Tibial nerve (tissue), 4 donors: Measurements from ENCODE around the gene ARHGEF11. TPM values are rescaled to one million over a fixed set of nuclear protein-coding genes. Genes with fewer than 3 reads are reported as not detected.

ENCODE experiments used
- DNase-seq, 2 donors: peaks; one replicate each; pipeline ENCODE4 v3.0.0-alpha.2; 2019; ENCODE audit warnings: low spot score in 2 of 2
- H3K27ac ChIP-seq, 4 donors: fragments of 200-600 bp; sonication (generic) in 3 of 4; one replicate each; pipeline ENCODE4 v1.5.1; 2017 to 2019; ENCODE audit warnings: mild to moderate bottlenecking in 1 of 4
- H3K27me3 ChIP-seq, 2 donors: fragments of 200-600 bp; sonication (generic) in 1 of 2; one replicate each; pipeline versions ENCODE4 v1.5.1 to v1.6.0; 2017 to 2019
- H3K36me3 ChIP-seq, 3 donors: fragments of 200-600 bp; sonication (generic); one replicate each; pipeline ENCODE4 v1.5.1; 2018 to 2019
- H3K4me1 ChIP-seq, 4 donors: fragments of 200-600 bp; sonication (generic) in 3 of 4; one replicate each; pipeline ENCODE4 v1.5.1; 2017 to 2019
- H3K4me3 ChIP-seq, 4 donors: fragments of 200-600 bp; sonication (generic) in 3 of 4; one replicate each; pipeline ENCODE4 v1.5.1; 2017 to 2019; ENCODE audit warnings: mild to moderate bottlenecking in 1 of 4, moderate library complexity in 1 of 4
- H3K9me3 ChIP-seq, 4 donors: fragments of 200-600 bp; sonication (generic) in 3 of 4; one replicate each; pipeline ENCODE4 v1.5.1; 2017 to 2019
- CTCF ChIP-seq, 5 experiments: fragments of 200-600 bp in 3 of 5; fragments of 450-650 bp in 2 of 5; sonication (generic) in 3 of 5; IDR thresholded peaks; one replicate each; pipeline ENCODE4 v1.5.1; 2016 to 2019; ENCODE audit warnings: antibody characterized with exemption in 5 of 5, mild to moderate bottlenecking in 3 of 5, moderate library complexity in 2 of 5
- EP300 ChIP-seq, 2 donors: sonication (generic); formaldehyde crosslinking; IDR thresholded peaks; one replicate each; pipeline ENCODE4 v1.6.1; 2017; ENCODE audit warnings: antibody characterized with exemption in 2 of 2, mild to moderate bottlenecking in 1 of 2
- POLR2A ChIP-seq, 2 donors: fragments of 450-650 bp; IDR thresholded peaks; one replicate each; pipeline ENCODE4 v1.6.1; 2017; ENCODE audit warnings: antibody characterized with exemption in 2 of 2, mild to moderate bottlenecking in 2 of 2, moderate library complexity in 2 of 2
- WGBS, 2 donors: methylation state at CpG; one replicate each; pipeline ENCODE4 v1.1.5; 2018; 5-methylcytosine and 5-hydroxymethylcytosine counted together
- total RNA-seq, 4 donors: library from RNA; depleted of rRNA; stranded (reverse); fragments of >200 nt; gene quantifications; one replicate each; pipeline ENCODE4 v1.1.0, GENCODE V29; 2016

ARHGEF11 gene
- total RNA-seq, 4 donors from 2014 or later = 41.3 to 58.4 (median 46.8) TPM

GRCh38 chr1:156993426-156994147 lies 52.0 kb downstream of the ARHGEF11 start:
- H3K4me3 ChIP-seq = no peak overlapping the region
- no peak overlapping the region for H3K27ac ChIP-seq
- no peaks in the 10 kb centered on the region for H3K9me3 ChIP-seq
- peaks cover 0 to 9% (median 0%) of the 10 kb centered on the region in 3 donors for H3K36me3 ChIP-seq
- DNase-seq = no peak
- TF ChIP-seq POLR2A (IDR thresholded peaks at IDR 0.05) (no peak), CTCF (IDR thresholded peaks at IDR 0.05) (no peak), EP300 (IDR thresholded peaks at IDR 0.05) (no peak)
- H3K4me1 ChIP-seq = no peaks in the 10 kb centered on the region
- 78 to 83% methylated on average over 6 of the region's 6 CpGs for WGBS, 2 donors
- no peaks in the 10 kb centered on the region for H3K27me3 ChIP-seq

- 91 to 95% methylated on average over 7 of the region's 7 CpGs for WGBS, 2 donors
- Histone ChIP-seq H3K27ac (no peak overlapping the region), H3K4me3 (no peak overlapping the region), H3K36me3 (peaks cover 0 to 9% (median 0%) of the 10 kb centered on the region in 3 donors), H3K9me3 (no peaks in the 10 kb centered on the region), H3K4me1 (no peaks in the 10 kb centered on the region), H3K27me3 (no peaks in the 10 kb centered on the region)
- TF ChIP-seq EP300 (IDR thresholded peaks at IDR 0.05) (no peak), CTCF (IDR thresholded peaks at IDR 0.05) (no peak), POLR2A (IDR thresholded peaks at IDR 0.05) (no peak)
- no peak for DNase-seq
Observed at GRCh38 chr1:156992215-156992614, 53.3 kb downstream of the ARHGEF11 start.

- H3K4me3 ChIP-seq = no peak overlapping the region
- DNase-seq = no peak
- 81 to 82% methylated on average over 6 of the region's 6 CpGs for WGBS, 2 donors
- TF ChIP-seq POLR2A (IDR thresholded peaks at IDR 0.05) = no peak
- no peak for TF ChIP-seq EP300 (IDR thresholded peaks at IDR 0.05)
- no peak for TF ChIP-seq CTCF (IDR thresholded peaks at IDR 0.05)
- H3K27me3 ChIP-seq = no peaks in the 10 kb centered on the region
- no peak overlapping the region for H3K27ac ChIP-seq
- H3K4me1 ChIP-seq = no peaks in the 10 kb centered on the region
- no peaks in the 10 kb centered on the region for H3K9me3 ChIP-seq
- H3K36me3 ChIP-seq = peaks cover 0 to 43% (median 0%) of the 10 kb centered on the region in 3 donors
Observed at GRCh38 chr1:156987715-156988114, 57.8 kb downstream of the ARHGEF11 start.

- Histone ChIP-seq H3K4me1 (no peaks in the 10 kb centered on the region), H3K36me3 (peaks cover 0 to 93% (median 4%) of the 10 kb centered on the region in 3 donors), H3K4me3 (no peak overlapping the region), H3K27ac (no peak overlapping the region), H3K9me3 (no peaks in the 10 kb centered on the region), H3K27me3 (no peaks in the 10 kb centered on the region)
- no peak for TF ChIP-seq EP300 (IDR thresholded peaks at IDR 0.05)
- TF ChIP-seq POLR2A (IDR thresholded peaks at IDR 0.05) = no peak
- TF ChIP-seq CTCF (IDR thresholded peaks at IDR 0.05) = no peak
- no peak for DNase-seq
- 27 to 40% methylated on average over 4 of the region's 4 CpGs for whole genome bisulfite sequencing, 2 donors
Observed at GRCh38 chr1:156980551-156980950, 65.0 kb downstream of the ARHGEF11 start.

- WGBS, 2 donors = 68 to 72% methylated on average over 2 of the region's 2 CpGs
- peaks cover 0 to 98% (median 9%) of the 10 kb centered on the region in 3 donors for H3K36me3 ChIP-seq
- no peak for DNase-seq
Observed at GRCh38 chr1:156975084-156975483, 70.5 kb downstream of the ARHGEF11 start.

More at GRCh38 chr1:156975084-156975483, 70.5 kb downstream of the ARHGEF11 start:
- no peak overlapping the region for H3K4me3 ChIP-seq
- no peaks in the 10 kb centered on the region for H3K27me3 ChIP-seq
- TF ChIP-seq EP300 (IDR thresholded peaks at IDR 0.05) = no peak
- no peak for TF ChIP-seq CTCF (IDR thresholded peaks at IDR 0.05)
- no peak for TF ChIP-seq POLR2A (IDR thresholded peaks at IDR 0.05)
- H3K9me3 ChIP-seq = no peaks in the 10 kb centered on the region
- H3K4me1 ChIP-seq = no peaks in the 10 kb centered on the region
- H3K27ac ChIP-seq = no peak overlapping the region
